DMS53 (cell line): Measurements from ENCODE around the gene SCG5.

Source experiments
- DNase-seq: peaks from one replicate; lab custom pipeline; 2025; lab: John Stamatoyannopoulos, UW

Gene SCG5

GRCh38 chr15:32723171-32723948, 81.8 kb downstream of the SCG5 start:
- no peak for DNase-seq

- DNase-seq = no peak
Observed at GRCh38 chr15:32729700-32730395, 88.3 kb downstream of the SCG5 start.

DNA sequence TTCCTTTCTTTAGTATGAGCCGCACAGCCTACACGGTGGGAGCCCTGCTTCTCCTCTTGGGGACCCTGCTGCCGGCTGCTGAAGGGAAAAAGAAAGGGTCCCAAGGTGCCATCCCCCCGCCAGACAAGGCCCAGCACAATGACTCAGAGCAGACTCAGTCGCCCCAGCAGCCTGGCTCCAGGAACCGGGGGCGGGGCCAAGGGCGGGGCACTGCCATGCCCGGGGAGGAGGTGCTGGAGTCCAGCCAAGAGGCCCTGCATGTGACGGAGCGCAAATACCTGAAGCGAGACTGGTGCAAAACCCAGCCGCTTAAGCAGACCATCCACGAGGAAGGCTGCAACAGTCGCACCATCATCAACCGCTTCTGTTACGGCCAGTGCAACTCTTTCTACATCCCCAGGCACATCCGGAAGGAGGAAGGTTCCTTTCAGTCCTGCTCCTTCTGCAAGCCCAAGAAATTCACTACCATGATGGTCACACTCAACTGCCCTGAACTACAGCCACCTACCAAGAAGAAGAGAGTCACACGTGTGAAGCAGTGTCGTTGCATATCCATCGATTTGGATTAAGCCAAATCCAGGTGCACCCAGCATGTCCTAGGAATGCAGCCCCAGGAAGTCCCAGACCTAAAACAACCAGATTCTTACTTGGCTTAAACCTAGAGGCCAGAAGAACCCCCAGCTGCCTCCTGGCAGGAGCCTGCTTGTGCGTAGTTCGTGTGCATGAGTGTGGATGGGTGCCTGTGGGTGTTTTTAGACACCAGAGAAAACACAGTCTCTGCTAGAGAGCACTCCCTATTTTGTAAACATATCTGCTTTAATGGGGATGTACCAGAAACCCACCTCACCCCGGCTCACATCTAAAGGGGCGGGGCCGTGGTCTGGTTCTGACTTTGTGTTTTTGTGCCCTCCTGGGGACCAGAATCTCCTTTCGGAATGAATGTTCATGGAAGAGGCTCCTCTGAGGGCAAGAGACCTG, 89.5 kb downstream of the SCG5 start:
- DNase-seq = peak; percentile 83

- no peak for DNase-seq
Observed at GRCh38 chr15:32732574-32733157, 91.2 kb downstream of the SCG5 start.

DNA sequence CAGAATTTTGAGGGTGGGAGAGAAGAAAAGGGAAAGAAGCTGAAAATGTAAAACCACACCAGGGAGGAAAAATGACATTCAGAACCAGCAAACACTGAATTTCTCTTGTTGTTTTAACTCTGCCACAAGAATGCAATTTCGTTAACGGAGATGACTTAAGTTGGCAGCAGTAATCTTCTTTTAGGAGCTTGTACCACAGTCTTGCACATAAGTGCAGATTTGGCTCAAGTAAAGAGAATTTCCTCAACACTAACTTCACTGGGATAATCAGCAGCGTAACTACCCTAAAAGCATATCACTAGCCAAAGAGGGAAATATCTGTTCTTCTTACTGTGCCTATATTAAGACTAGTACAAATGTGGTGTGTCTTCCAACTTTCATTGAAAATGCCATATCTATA, 91.8 kb downstream of the SCG5 start:
- DNase-seq = no peak

DNA sequence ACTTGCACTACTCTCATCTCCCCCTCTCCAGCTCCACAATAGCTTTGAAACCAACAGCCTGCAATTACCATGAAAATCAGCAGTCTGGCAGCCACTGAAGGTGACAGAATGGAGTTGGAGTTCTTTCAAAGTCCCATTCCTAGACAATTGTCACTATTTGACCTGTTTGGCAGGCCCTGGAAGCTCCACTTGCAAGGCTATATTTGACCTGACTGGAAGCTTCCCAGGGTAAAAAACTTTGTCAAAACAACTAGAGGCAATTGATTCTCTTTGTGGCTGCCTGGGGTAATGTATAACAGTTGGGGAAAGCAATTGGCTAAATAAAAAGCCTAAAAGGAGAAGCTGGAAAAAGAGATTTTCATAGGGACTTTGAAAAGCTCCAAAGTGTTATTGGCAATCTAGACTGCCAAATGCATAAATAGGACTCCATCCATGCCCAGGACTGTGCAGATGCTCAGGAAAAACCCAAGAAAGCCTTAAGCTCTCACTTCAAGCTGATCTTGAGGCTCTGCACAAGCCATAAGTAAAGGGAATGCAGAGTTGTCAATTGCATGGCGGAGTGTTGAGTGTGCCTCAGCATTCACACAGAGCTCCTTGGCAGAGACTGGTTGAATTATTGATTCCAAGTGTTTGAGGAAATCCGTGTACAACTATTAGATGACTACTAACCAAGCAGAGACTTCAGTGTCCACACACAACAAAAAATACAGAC, 94.6 kb downstream of the SCG5 start:
- no peak for DNase-seq

DNA sequence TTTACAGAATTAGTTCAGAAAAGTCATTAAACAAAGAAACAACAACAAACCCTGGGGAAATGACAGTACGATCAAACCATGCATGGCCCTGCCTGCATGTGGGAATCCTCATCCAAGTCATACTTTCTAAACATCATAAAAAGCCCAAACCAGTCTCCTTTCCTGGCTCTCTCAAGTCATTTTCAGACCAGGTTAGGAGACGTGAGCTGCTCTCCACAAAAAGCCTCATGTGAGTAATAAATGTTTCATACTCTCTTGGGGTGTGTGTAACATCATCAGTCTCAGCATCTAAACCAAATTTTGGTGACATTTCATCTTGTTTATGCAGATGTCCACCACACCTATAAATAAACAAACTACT, 95.2 kb downstream of the SCG5 start:
- no peak for DNase-seq

DNA sequence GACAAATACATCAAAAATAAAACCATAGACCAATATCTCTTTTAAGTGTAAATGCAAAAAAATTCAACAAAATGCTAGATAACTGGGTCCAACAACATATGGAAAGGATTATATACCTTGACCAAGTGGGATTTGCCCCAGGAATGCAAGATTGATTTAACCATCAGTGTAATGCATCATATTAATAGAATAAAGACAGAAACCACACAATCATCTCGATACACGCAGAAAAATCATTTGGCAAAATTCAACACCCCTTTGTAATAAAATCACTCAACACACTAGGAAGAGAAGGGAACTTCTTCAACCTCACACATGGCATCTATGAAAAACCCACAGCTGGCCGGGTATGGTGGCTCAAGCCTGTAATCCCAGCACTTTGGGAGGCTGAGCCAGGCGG, 95.8 kb downstream of the SCG5 start:
- DNase-seq = no peak

DNA sequence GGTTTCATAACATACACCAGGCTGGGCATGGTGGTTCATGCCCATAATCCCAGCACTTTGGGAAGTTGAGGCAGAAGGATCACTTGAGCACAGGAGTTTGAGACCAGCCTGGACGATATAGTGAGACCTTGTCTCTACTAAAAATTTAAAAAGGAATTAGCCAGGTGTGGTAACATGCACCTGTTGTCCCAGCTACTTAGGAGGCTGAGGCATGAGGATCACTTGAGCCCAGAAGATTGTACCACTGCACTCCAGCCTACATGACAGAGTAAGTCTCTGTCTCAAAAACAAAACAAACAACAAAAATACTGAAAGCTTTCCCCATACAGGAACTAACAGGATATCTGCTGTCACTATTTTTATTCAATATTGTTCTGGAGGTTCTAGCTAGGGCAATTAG, 97.2 kb downstream of the SCG5 start:
- DNase-seq = no peak

DNA sequence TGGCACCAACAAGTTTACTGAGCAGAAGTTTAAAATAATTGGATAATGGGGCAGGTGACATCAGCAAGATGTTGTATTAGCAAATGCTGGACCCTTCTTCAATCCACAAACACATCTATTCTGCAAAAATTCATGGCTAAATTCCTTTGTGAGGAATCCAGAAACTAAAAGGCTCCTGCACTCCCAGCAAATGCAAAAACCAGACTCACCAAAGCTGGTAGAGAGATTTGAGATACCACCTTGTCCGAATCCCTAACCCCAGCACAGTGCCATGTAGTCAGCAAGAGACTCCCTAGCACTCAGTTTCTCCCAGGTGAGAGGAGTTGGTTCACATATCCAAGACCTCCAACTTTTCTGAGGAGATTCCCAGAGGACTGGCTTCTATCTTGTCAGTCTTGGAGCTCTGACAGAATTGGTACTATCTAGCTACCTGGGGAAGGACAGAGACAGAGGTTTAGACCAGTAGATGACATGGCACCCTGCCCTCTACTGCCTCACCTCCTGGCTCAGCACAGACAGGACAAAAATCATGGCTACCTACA, 98.1 kb downstream of the SCG5 start:
- no peak for DNase-seq

DNA sequence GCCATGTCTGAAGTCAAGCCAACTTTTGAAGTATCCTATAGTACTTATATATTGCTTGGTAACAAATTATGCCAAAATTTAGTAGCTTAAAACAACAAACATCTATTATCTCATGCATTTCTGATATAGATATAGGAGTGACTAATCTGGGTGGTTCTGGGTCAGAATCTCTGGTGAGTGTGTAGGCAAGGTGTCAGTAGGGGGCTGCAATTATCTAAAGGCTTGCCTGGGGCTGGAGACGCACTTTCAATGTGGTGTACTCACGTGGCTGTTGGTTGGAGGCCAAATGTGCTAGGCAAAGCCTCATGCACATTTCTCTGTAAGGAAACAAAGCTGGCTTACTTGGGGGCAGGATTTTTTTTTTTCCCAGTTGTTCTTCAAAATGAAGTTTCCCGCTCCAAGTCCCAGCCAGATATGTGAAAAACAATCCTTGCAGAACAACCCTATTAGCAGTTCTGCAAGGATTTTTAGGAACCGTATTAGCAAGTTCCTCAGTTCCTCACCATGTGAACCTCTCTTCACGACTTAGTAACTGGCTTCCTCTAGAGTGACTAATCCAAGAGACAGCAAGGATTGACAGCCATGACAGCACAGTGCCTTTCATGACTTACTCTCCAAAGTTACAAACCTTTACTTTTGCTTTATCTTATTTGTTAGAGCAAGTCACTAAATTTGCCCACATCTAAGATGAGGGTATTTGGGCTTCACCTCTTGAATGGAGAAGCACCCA, 102.1 kb downstream of the SCG5 start:
- no peak for DNase-seq

DNA sequence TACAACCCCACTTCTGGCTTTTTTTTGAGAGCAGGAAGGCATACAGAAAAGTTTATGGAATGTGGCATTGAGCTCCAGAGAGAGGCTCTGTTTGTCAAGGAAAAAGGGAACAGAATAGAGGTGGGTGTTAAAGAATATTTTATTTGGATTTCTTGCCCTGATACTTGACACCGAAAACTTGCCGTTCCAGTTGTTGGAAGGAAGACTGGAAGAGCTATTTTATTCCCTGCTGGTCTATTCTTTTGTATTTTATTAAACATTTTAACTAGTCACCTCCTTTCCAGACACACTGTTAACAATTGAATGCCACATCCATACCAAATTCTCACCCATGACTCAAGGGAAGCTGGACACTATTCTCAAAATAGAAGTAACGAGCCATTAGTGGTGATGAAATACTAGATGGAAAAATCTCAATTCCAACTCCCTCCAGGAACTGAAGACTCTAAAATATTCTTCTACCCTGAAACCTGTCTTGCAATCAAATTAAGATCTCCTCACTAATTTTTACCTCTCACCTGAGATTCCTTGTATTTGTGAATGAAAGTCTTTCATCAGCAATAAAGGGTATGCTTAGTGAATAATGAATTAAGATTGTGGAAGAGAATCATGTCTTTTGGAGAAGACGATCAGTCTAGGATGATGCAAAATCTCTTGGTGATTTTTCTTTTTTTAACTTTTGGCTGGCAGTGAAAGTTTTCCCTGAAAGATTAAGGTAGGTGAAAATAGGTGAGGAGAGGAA, 104.8 kb downstream of the SCG5 start:
- no peak for DNase-seq
